ENCODE measurements around the gene USP34.

DNA sequence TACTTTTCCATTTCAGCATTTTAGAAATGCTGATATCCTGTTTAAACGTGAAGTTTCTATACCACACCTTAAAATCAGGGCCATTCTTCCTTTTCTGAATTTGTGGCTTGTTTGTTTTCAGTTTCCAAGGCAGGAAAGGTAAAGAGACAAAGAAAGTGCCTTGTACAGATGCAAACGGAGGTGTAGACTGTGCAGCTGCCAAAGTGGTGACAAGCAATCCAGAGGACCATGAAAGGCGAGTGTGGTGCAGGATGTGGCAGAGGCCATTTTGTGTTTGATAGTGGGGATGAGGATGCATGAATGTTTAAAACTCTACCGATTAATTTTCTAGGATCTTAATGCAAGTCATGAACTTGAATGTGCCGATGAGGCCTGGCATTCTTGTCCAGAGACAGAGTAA, 308.2 kb downstream of the USP34 start:
- TF ChIP-seq CTCF (IDR thresholded peaks at IDR 0.05; ENCODE audit: insufficient read depth, low read length, poor library complexity, severe bottlenecking) (no peak), EZH2phosphoT487 (conservative IDR thresholded peaks at IDR 0.05; ENCODE audit: low read length) (no peak)

Data from SU-DHL-6 (cell line).